ENCODE measurements around the gene USP17L15. TPM values are rescaled to one million over a fixed set of nuclear protein-coding genes. Genes with fewer than 3 reads are reported as not detected.
"Not testable (repeated sequence)": the region's sequence is repeated elsewhere in the genome, so short reads cannot be mapped to it uniquely, and the experiment has no call there.

The USP17L15 gene
- total RNA-seq, 1 donor from 2014 or later: not detected

DNA sequence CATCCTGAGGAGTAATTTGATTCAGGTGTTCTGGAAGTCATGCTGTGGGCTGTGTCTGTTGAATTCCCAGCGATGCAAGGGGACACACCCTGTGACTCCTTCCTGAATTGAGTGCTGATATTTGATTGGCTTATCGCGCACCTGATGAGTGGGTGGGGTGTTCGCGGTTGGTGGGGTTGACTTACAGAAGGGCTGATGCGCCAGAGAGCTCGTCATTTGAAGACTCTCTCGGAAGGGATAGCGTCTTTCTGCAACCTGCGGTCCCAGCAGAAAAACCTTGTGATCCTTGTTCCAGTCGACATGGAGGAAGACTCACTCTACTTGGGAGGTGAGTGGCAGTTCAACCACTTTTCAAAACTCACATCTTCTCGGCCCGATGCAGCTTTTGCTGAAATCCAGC is 28.4 kb downstream of the USP17L15 start, which contains the start of gene USP17L21:
Gene USP17L21, plus strand, starts transcription at position 301 of the 400 bp plus-strand sequence. Its CDS starts 0 bp downstream, at position 301.
- H3K27ac Mint-ChIP-seq; intact Hi-C loops (cut with micrococcal nuclease); H3K36me3 Mint-ChIP-seq (ENCODE audit: low read depth); H3K27me3 Mint-ChIP-seq (ENCODE audit: low read depth); DNase-seq (ENCODE audit: low spot score); H3K4me3 Mint-ChIP-seq (ENCODE audit: low read depth); H3K4me1 Mint-ChIP-seq (ENCODE audit: low read depth); H3K9me3 Mint-ChIP-seq: not testable (repeated sequence)

DNA sequence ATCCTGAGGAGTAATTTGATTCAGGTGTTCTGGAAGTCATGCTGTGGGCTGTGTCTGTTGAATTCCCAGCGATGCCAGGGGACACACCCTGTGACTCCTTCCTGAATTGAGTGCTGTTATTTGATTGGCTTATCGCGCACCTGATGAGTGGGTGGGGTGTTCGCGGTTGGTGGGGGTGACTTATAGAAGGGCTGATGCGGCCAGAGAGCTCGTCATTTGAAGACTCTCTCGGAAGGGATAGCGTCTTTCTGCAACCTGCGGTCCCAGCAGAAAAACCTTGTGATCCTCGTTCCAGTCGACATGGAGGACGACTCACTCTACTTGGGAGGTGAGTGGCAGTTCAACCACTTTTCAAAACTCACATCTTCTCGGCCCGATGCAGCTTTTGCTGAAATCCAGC is 33.1 kb downstream of the USP17L15 start, which contains the start of gene USP17L22:
Gene USP17L22, plus strand, starts transcription at position 301 of the 400 bp plus-strand sequence. Its CDS starts 0 bp downstream, at position 301.
- H3K4me3 Mint-ChIP-seq (ENCODE audit: low read depth); H3K9me3 Mint-ChIP-seq; H3K27me3 Mint-ChIP-seq (ENCODE audit: low read depth); DNase-seq (ENCODE audit: low spot score); H3K27ac Mint-ChIP-seq; H3K4me1 Mint-ChIP-seq (ENCODE audit: low read depth); H3K36me3 Mint-ChIP-seq (ENCODE audit: low read depth); intact Hi-C loops (cut with micrococcal nuclease): not testable (repeated sequence)

DNA sequence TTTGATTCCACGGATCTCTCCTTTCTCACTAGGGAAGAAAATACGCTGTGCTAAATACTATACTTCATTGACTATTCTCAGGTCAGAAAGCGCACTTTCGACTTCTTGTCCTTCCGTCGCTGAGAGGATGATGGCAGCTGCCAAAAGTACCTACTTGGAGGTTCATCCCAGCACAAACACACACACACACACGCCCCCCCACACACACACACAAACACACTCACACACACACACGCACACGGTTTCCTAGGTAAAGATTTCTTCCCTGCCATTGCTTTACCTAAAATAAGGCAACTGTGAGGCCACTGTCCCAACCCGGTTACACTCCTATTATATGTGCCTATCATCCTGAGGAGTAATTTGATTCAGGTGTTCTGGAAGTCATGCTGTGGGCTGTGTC is 37.5 kb downstream of the USP17L15 start:
- intact Hi-C loops (cut with micrococcal nuclease); H3K4me1 Mint-ChIP-seq (ENCODE audit: low read depth); H3K27ac Mint-ChIP-seq; H3K9me3 Mint-ChIP-seq; H3K27me3 Mint-ChIP-seq (ENCODE audit: low read depth); DNase-seq (ENCODE audit: low spot score); H3K36me3 Mint-ChIP-seq (ENCODE audit: low read depth); H3K4me3 Mint-ChIP-seq (ENCODE audit: low read depth): not testable (repeated sequence)

Other genes starting within 250 kb of the USP17L15 start
- not detected in 2 replicates for gene FAM90A26, start 64.0 kb upstream of the USP17L15 start, total RNA-seq
- not detected in 2 replicates for gene USP17L10, start 23.7 kb upstream of the USP17L15 start, total RNA-seq
- gene USP17L11, start 19.0 kb upstream of the USP17L15 start, total RNA-seq: 0.25 TPM in 1 of 2 replicates, not detected in the other
- not detected in 2 replicates for gene USP17L12, start 14.2 kb upstream of the USP17L15 start, total RNA-seq
- gene USP17L13, start 9.5 kb upstream of the USP17L15 start, total RNA-seq: not detected in 2 replicates
- gene USP17L17, start 9.5 kb downstream of the USP17L15 start, total RNA-seq: not detected in 2 replicates
- not detected in 2 replicates for gene USP17L18, start 14.2 kb downstream of the USP17L15 start, total RNA-seq
- gene USP17L19, start 19.0 kb downstream of the USP17L15 start, total RNA-seq: not detected in 2 replicates
- gene USP17L20, start 23.7 kb downstream of the USP17L15 start, total RNA-seq: not detected in 2 replicates
- not detected in 2 replicates for gene USP17L21, start 28.5 kb downstream of the USP17L15 start, total RNA-seq
- not detected in 2 replicates for gene USP17L22, start 33.2 kb downstream of the USP17L15 start, total RNA-seq
- gene USP17L24, start 90.8 kb downstream of the USP17L15 start, total RNA-seq: not detected in 2 replicates
- not detected in 2 replicates for gene USP17L25, start 95.5 kb downstream of the USP17L15 start, total RNA-seq
- gene USP17L26, start 100.3 kb downstream of the USP17L15 start, total RNA-seq: not detected in 2 replicates
- not detected in 2 replicates for gene USP17L5, start 105.0 kb downstream of the USP17L15 start, total RNA-seq
- not detected in 2 replicates for gene USP17L27, start 109.8 kb downstream of the USP17L15 start, total RNA-seq
- gene USP17L28, start 114.5 kb downstream of the USP17L15 start, total RNA-seq: not detected in 2 replicates
- gene USP17L29, start 119.3 kb downstream of the USP17L15 start, total RNA-seq: not detected in 2 replicates
- not detected in 2 replicates for gene USP17L30, start 128.7 kb downstream of the USP17L15 start, total RNA-seq
- gene DEFB131A, start 210.0 kb downstream of the USP17L15 start, total RNA-seq: not detected in 2 replicates

All from activated T-helper 2 cell treated with anti-CD3 and anti-CD28 coated beads, Interferon-gamma antibody, Interleukin-2, Interleukin-4, amounts not matched to agents 10 μg/mL and 5 μg/mL and 100 μg/mL, durations not matched to agents 14 hours and 24 hours and 36 hours (primary cell).